ENCODE measurements around the gene RHCG.

Gene RHCG

DNA sequence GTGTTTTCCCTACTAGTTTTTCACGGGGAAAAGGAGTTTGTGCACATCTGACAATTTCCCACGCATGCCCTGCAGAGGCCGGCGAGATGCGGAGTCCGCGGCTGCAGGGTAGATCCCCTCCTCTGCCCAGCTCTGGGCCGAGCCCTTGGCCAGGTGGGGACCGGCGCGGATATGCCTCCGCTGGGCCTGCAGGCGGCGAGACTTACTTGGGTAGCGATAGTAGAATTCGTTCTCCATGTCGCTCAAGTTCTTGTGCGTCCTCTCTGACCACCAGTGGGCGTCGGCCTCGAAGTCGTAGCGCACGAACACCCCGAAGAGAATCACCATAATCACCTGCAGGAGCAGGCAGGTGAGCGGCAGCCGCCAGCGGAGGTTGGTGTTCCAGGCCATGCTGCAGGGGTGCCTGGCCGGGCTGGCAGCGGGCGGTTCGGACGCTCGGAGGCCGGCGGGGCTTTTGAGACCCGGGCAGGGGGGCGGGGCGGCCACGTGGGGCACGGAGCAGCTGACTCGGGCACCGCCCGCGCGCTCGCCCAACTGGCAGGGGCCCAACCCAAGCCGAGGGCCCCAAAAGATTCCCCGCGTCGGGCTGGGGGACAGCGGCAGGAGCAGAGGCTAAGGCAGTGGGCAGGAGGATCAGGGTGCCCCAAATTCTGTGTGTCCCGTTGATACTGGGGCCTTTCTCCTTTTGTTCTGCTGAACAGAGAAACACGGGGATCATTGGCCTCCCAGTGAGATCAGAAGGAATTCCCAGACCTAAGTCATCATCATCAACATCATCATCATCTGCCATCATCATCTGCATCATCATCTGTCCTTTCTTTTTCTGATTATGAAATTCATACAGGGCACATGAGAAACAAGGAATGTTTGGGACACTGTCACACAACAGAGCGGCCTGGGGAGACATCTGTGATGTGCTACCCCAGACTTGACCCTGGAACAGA is at the start of gene RHCG:
Gene RHCG (minus strand): TSS at position 429 of the 944 bp plus-strand sequence. CDS start 39 bp downstream, at position 390.
- H3K9me3 Mint-ChIP-seq, result no peaks in the 10 kb centered on the region

GRCh38 chr15:89543389-89543788 is 47.0 kb upstream of the RHCG start:
- no peak for DNase-seq
- no peaks in the 10 kb centered on the region for H3K4me1 Mint-ChIP-seq (ENCODE audit: low read depth)
- H3K27me3 Mint-ChIP-seq, result peaks cover 41% of the 10 kb centered on the region
- H3K4me3 Mint-ChIP-seq, result no peak overlapping the region
- H3K27ac Mint-ChIP-seq, result no peak overlapping the region
- no peaks in the 10 kb centered on the region for H3K36me3 Mint-ChIP-seq (ENCODE audit: low read depth)
- H3K9me3 Mint-ChIP-seq, result no peaks in the 10 kb centered on the region

More for the DNA sequence above, at the start of gene RHCG:
- peak; percentile 35 for DNase-seq
- Mint-ChIP-seq H3K27me3 (peaks cover 73% of the 10 kb centered on the region), H3K36me3 (ENCODE audit: low read depth) (no peaks in the 10 kb centered on the region), H3K4me3 (peak within 1 kb of the TSS; percentile 42), H3K27ac (no peak within 1 kb of the TSS), H3K4me1 (ENCODE audit: low read depth) (peaks cover 9% of the 10 kb centered on the region)

- Mint-ChIP-seq H3K27me3 (peaks cover 41% of the 10 kb centered on the region), H3K36me3 (ENCODE audit: low read depth) (no peaks in the 10 kb centered on the region), H3K9me3 (peaks cover 4% of the 10 kb centered on the region), H3K4me3 (no peak overlapping the region), H3K27ac (no peak overlapping the region), H3K4me1 (ENCODE audit: low read depth) (no peaks in the 10 kb centered on the region)
- no peak for DNase-seq
Measured at GRCh38 chr15:89542369-89542768, 46.0 kb upstream of the RHCG start.

GRCh38 chr15:89539027-89539426 is 42.6 kb upstream of the RHCG start:
- no peaks in the 10 kb centered on the region for H3K4me1 Mint-ChIP-seq (ENCODE audit: low read depth)
- H3K27ac Mint-ChIP-seq, result no peak overlapping the region

GRCh38 chr15:89533861-89534544 is 37.6 kb upstream of the RHCG start:
- no peak overlapping the region for H3K4me3 Mint-ChIP-seq

More at GRCh38 chr15:89539027-89539426, 42.6 kb upstream of the RHCG start:
- DNase-seq, result no peak
- Mint-ChIP-seq H3K27me3 (peaks cover 43% of the 10 kb centered on the region), H3K4me3 (no peak overlapping the region), H3K9me3 (peaks cover 5% of the 10 kb centered on the region), H3K36me3 (ENCODE audit: low read depth) (no peaks in the 10 kb centered on the region)

GRCh38 chr15:89531796-89532537 is 35.6 kb upstream of the RHCG start:
- no peaks in the 10 kb centered on the region for H3K36me3 Mint-ChIP-seq (ENCODE audit: low read depth)

More at GRCh38 chr15:89533861-89534544, 37.6 kb upstream of the RHCG start:
- Mint-ChIP-seq H3K36me3 (ENCODE audit: low read depth) (no peaks in the 10 kb centered on the region), H3K27me3 (peaks cover 19% of the 10 kb centered on the region), H3K27ac (no peak overlapping the region), H3K9me3 (peaks cover 8% of the 10 kb centered on the region), H3K4me1 (ENCODE audit: low read depth) (no peaks in the 10 kb centered on the region)
- no peak for DNase-seq

GRCh38 chr15:89530976-89531375 is 34.6 kb upstream of the RHCG start:
- Mint-ChIP-seq H3K27ac (no peak overlapping the region), H3K36me3 (ENCODE audit: low read depth) (no peaks in the 10 kb centered on the region), H3K27me3 (peaks cover 9% of the 10 kb centered on the region), H3K4me1 (ENCODE audit: low read depth) (no peaks in the 10 kb centered on the region), H3K4me3 (no peak overlapping the region), H3K9me3 (peaks cover 3% of the 10 kb centered on the region)
- no peak for DNase-seq

More at GRCh38 chr15:89531796-89532537, 35.6 kb upstream of the RHCG start:
- Mint-ChIP-seq H3K4me3 (no peak overlapping the region), H3K9me3 (peaks cover 3% of the 10 kb centered on the region), H3K4me1 (ENCODE audit: low read depth) (no peaks in the 10 kb centered on the region), H3K27ac (no peak overlapping the region), H3K27me3 (peaks cover 14% of the 10 kb centered on the region)
- DNase-seq, result no peak

DNA sequence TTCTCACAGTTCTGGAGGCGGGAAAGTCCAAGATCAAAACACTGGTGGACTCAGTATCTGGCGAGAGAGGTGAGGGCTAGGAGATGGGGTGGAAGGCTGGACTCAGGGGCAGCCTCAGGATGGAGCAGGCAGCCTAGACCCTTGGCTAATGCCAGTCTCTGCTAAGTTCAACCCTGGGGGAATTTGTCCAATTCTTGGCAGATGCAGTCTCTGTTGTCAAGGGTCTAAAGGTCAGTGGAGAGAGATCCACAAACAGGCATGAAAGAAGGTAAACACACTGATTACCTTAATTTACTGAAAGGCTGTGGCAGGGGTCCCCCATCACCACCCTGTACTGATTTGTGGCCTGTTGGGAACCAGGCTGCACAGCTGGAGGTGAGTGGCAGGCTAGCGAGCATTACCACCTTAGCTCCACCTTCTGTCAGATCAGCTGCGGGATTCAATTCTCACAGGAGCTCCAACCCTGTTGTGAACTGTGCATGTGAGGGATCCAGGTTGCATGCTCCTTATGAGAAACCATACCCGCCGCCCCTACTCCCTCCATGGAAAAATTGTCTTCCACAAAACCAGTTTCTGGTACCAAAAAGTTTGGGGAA is 32.5 kb upstream of the RHCG start:
- Mint-ChIP-seq H3K4me3 (no peak overlapping the region), H3K27me3 (no peaks in the 10 kb centered on the region), H3K4me1 (ENCODE audit: low read depth) (peaks cover 3% of the 10 kb centered on the region), H3K36me3 (ENCODE audit: low read depth) (no peaks in the 10 kb centered on the region), H3K27ac (no peak overlapping the region), H3K9me3 (peaks cover under 1% of the 10 kb centered on the region)
- no peak for DNase-seq

GRCh38 chr15:89526601-89527441 is 30.4 kb upstream of the RHCG start:
- Mint-ChIP-seq H3K9me3 (no peaks in the 10 kb centered on the region), H3K27ac (no peak overlapping the region), H3K4me3 (no peak overlapping the region), H3K36me3 (ENCODE audit: low read depth) (no peaks in the 10 kb centered on the region), H3K27me3 (no peaks in the 10 kb centered on the region), H3K4me1 (ENCODE audit: low read depth) (peaks cover 3% of the 10 kb centered on the region)
- DNase-seq, result no peak

DNA sequence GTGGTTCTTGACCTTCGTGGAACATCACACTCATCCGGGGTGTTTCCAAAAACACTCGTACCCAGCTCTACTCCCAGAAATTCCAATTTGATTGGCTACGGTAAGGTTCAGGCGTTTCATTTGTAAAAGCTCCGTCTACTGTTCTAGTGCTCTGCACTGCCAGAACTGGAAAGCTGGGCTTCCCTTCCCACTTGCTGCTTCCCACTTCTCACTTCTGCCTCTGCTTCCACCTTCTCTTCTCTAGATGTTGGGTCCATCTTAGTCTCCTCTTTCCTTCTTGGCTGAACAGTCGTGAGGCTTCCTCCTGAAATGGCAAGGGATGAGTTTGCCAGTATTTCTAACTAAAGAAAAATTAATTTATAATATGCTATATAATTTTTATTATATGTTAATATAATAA is 29.8 kb upstream of the RHCG start:
- DNase-seq, result no peak
- no peaks in the 10 kb centered on the region for H3K9me3 Mint-ChIP-seq
- H3K27me3 Mint-ChIP-seq, result peaks cover 3% of the 10 kb centered on the region
- H3K27ac Mint-ChIP-seq, result no peak overlapping the region
- H3K4me3 Mint-ChIP-seq, result no peak overlapping the region
- H3K36me3 Mint-ChIP-seq (ENCODE audit: low read depth), result no peaks in the 10 kb centered on the region
- H3K4me1 Mint-ChIP-seq (ENCODE audit: low read depth), result peaks cover 3% of the 10 kb centered on the region

DNA sequence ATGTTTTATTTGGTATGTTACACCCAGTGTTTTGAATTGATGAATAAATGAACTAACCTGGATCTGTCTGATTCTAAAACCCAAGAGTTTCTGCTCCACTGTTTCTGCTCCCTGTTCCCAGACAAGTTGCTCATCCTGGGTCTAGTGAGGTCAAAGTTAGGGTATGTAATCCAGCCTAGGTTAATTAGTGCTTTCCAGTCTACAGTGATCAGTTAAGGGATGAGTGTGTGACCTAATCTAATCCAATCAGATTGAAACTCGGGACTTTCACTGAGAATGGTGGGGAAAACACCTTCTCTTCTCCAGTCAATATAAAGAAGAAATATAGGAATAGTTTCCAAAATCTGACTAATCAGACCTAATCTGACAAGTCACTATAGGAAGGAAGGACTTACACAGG is 27.8 kb upstream of the RHCG start:
- Mint-ChIP-seq H3K36me3 (ENCODE audit: low read depth) (no peaks in the 10 kb centered on the region), H3K4me1 (ENCODE audit: low read depth) (peaks cover 3% of the 10 kb centered on the region), H3K27me3 (peaks cover 7% of the 10 kb centered on the region), H3K9me3 (no peaks in the 10 kb centered on the region), H3K4me3 (no peak overlapping the region), H3K27ac (no peak overlapping the region)
- no peak for DNase-seq

- Mint-ChIP-seq H3K27ac (no peak overlapping the region), H3K36me3 (ENCODE audit: low read depth) (no peaks in the 10 kb centered on the region), H3K4me1 (ENCODE audit: low read depth) (peaks cover 3% of the 10 kb centered on the region), H3K27me3 (peaks cover 7% of the 10 kb centered on the region), H3K4me3 (no peak overlapping the region), H3K9me3 (no peaks in the 10 kb centered on the region)
- DNase-seq, result no peak
Measured at GRCh38 chr15:89523101-89523500, 26.7 kb upstream of the RHCG start.

DNA sequence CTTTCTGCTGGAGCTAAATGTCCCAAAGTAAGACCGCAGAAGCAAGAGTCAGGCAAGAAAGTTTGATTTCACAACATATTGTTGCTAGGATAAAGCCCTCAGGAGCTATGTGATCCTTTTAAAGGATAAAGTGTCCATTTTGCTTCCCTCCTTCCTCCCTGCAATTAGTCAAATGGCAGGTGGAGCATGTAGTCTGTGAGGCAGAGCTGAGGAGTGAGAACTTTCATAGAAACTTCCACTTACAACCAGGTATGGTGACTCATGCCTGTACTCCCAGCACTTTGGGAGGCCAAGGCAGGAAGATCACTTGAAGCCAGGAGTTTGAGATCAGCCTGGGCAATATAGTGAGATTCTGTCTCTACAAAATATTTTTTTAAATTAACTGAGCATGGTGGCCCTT is 25.2 kb upstream of the RHCG start:
- Mint-ChIP-seq H3K9me3 (no peaks in the 10 kb centered on the region), H3K36me3 (ENCODE audit: low read depth) (no peaks in the 10 kb centered on the region), H3K27ac (no peak overlapping the region), H3K4me1 (ENCODE audit: low read depth) (peaks cover 3% of the 10 kb centered on the region), H3K27me3 (peaks cover 12% of the 10 kb centered on the region), H3K4me3 (no peak overlapping the region)
- DNase-seq, result no peak

Data from activated T-cell treated with anti-CD3 and anti-CD28 coated beads, Interleukin-2, amount 50 U/mL, for 24 hours (primary cell).